DOHH2 (cell line): Measurements from ENCODE around the gene ARL5A.

ENCODE experiments used
- CTCF ChIP-seq: fragments of 200-600 bp; sonication (generic); IDR thresholded peaks from one replicate; pipeline ENCODE4 v1.5.1; 2014; ENCODE audit warnings: antibody characterized with exemption, mild to moderate bottlenecking, low read depth, low read length; ENCODE audit not compliant: poor library complexity, severe bottlenecking
- EZH2phosphoT487 ChIP-seq: fragments of 200-600 bp; sonication (generic); IDR thresholded peaks from 2 replicates; pipeline ENCODE4 v1.6.1; 2017; ENCODE audit warnings: borderline replicate concordance, mild to moderate bottlenecking, antibody characterized with exemption, low read length, moderate library complexity, mixed read lengths

DNA sequence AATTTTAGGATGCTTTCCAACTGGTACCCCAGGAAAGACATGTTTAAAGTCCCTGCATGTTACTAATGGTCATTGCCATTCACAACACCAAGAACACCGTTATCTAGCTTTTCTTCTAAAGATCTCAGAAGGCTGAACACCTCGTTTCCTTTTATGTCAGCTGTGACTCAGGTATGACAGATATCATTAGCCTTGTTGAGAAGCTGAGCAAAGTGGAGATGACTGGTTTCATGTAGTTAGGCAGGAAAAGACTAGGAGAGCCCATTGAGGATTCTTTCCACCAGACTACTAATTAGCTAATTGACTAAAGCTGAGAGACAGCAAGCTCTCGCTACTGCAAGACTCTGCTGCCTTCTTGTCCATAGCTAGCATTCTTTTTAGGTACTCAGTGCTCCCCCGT is 32.0 kb upstream of the ARL5A start:
- TF ChIP-seq CTCF: no peak
- TF ChIP-seq EZH2phosphoT487: no peak
